Muscle of leg (tissue), 3 donors: ENCODE results near the gene LOC101059915.
"Not testable (repeated sequence)": the region's sequence is repeated elsewhere in the genome, so short reads cannot be mapped to it uniquely, and the experiment has no call there.

Experiments
- DNase-seq: peaks from one replicate; pipeline ENCODE4 v3.0.0; 2013
- H3K27ac ChIP-seq: one replicate; pipeline ENCODE4 v1.5.1; 2013; ENCODE audit warnings: mild to moderate bottlenecking, low read length, control low read depth
- H3K27me3 ChIP-seq: one replicate; pipeline ENCODE4 v1.6.1; 2013; ENCODE audit warnings: low read length; ENCODE audit not compliant: control insufficient read depth, insufficient read depth
- H3K36me3 ChIP-seq: one replicate; pipeline ENCODE4 v1.6.1; 2013; ENCODE audit warnings: low read length; ENCODE audit not compliant: control insufficient read depth, insufficient read depth
- H3K4me1 ChIP-seq: one replicate; pipeline ENCODE4 v1.6.1; 2013; ENCODE audit warnings: low read length; ENCODE audit not compliant: control insufficient read depth, insufficient read depth
- H3K4me3 ChIP-seq: one replicate; pipeline ENCODE4 v1.5.1; 2013; ENCODE audit warnings: low read length, control low read depth
- H3K9me3 ChIP-seq: replicated peaks from 2 replicates; pipeline ENCODE4 v1.6.1; 2013; ENCODE audit warnings: low read depth, low read length; ENCODE audit not compliant: control insufficient read depth
- WGBS: methylation state at CpG from one replicate; pipeline ENCODE4 v1.1.5; 2013; ENCODE audit warnings: missing lambda C conversion rate; ENCODE audit not compliant: insufficient coverage; 5-methylcytosine and 5-hydroxymethylcytosine counted together

The LOC101059915 gene

GRCh38 chrX:71638409-71638808 lies 28.9 kb upstream of the LOC101059915 start:
- peaks cover 6% of the 10 kb centered on the region for H3K27me3 ChIP-seq
- no peaks in the 10 kb centered on the region for H3K9me3 ChIP-seq
- H3K4me3 ChIP-seq, result no peak overlapping the region
- peaks cover 11% of the 10 kb centered on the region for H3K4me1 ChIP-seq
- no peak for DNase-seq
- no peaks in the 10 kb centered on the region for H3K36me3 ChIP-seq
- no peak overlapping the region for H3K27ac ChIP-seq
- WGBS, result 72% methylated on average over 3 of the region's 4 CpGs

DNA sequence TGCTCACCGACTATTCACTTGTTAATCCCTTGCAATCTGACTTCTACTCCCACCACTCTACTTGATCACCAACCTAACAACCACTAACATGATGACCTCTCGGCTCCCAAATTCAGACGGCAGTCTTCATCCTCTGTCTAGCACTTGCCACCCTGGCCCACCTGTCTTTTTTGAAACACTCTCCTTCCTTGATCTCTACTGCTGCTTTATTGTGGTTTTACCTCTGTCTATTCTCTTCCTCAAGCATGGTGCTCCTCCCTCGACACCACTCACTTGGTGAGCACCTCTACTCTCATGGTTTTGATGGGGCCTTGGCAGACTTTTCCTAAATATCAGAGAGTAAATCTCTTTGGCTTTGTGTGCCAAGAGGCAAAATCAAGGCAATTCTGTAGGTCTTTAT lies 27.3 kb upstream of the LOC101059915 start:
- Histone ChIP-seq H3K27me3 (peaks cover 6% of the 10 kb centered on the region), H3K9me3 (no peaks in the 10 kb centered on the region), H3K36me3 (no peaks in the 10 kb centered on the region), H3K4me3 (no peak overlapping the region), H3K27ac (no peak overlapping the region), H3K4me1 (peaks cover 8% of the 10 kb centered on the region)
- no peak for DNase-seq
- WGBS, result 86% methylated on average over 3 of the region's 4 CpGs

DNA sequence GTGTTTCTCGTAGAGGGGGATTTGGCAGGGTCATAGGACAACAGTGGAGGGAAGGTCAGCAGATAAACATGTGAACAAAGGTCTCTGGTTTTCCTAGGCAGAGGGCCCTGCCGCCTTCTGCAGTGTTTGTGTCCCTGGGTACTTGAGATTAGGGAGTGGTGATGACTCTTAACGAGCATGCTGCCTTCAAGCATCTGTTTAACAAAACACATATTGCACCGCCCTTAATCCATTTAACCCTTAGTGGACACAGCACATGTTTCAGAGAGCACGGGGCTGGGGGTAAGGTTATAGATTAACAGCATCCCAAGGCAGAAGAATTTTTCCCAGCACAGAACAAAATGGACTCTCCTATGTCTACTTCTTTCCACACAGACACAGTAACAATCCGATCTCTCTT lies 22.9 kb upstream of the LOC101059915 start:
- DNase-seq, H3K36me3 ChIP-seq, H3K9me3 ChIP-seq, H3K4me3 ChIP-seq, H3K27me3 ChIP-seq, H3K27ac ChIP-seq, H3K4me1 ChIP-seq: not testable (repeated sequence)
- WGBS, result 90% methylated on average over 1 of the region's 6 CpGs

DNA sequence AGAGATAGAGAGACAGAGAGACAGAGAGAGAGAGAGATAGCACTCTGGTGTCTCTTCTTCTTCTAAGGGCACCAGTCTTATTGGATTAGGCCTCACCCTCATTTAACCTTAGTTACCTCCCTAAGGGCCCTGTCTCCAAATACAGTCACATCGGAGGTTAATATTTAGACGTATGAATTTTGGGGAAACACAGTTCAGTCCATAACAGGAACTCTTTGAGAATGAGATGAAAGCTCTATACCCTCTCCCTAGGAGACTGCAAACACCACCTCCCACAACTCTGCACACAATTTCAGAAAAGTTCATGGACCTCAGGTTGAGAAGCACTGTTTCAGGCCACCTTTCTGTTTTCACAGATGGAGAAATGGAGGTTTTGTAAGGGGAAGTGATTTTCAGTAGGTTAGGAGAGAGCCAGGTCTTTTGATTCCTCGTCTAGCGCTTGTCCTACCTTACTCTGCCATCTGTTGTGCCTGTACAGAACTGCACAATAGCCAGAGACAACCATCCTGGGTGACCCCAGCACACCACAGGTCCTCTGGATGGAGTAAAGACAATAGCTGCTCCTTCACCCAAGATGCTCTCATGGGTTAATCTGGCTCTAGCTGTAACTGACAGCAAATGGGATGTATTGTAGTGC lies 16.9 kb upstream of the LOC101059915 start:
- no peak for DNase-seq
- WGBS, result no CpG with 5 or more reads among the region's 4 CpGs
- no peaks in the 10 kb centered on the region for H3K27me3 ChIP-seq
- no peak overlapping the region for H3K27ac ChIP-seq
- H3K4me3 ChIP-seq, result no peak overlapping the region
- H3K9me3 ChIP-seq, result no peaks in the 10 kb centered on the region
- no peaks in the 10 kb centered on the region for H3K4me1 ChIP-seq
- no peaks in the 10 kb centered on the region for H3K36me3 ChIP-seq

DNA sequence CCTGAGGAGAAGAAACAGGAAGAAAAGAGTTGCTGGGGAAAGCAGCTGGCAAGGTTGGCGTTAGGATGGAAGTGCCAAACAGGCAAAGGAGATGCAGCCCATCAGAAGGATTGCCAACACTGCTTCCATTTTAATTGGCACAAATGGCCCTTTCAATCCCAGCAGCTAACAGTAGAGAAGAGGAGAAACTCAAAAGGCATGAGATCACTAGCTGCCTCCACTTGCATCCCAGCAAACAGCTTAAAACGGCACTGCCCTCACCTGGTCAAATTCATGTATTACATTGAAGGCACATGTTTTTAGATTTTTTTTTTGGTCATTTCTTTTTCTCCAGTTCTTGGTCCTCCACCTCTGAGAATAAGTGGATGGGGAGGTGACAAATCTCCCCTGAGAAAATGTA lies 14.9 kb upstream of the LOC101059915 start:
- Histone ChIP-seq H3K27ac (no peak overlapping the region), H3K4me3 (no peak overlapping the region), H3K27me3 (no peaks in the 10 kb centered on the region), H3K4me1 (no peaks in the 10 kb centered on the region), H3K36me3 (no peaks in the 10 kb centered on the region), H3K9me3 (no peaks in the 10 kb centered on the region)
- no CpG with 5 or more reads among the region's 2 CpGs for WGBS
- peak; percentile 63 for DNase-seq

- Histone ChIP-seq H3K9me3 (no peaks in the 10 kb centered on the region), H3K27me3 (no peaks in the 10 kb centered on the region), H3K27ac (no peak overlapping the region), H3K4me3 (no peak overlapping the region), H3K4me1 (no peaks in the 10 kb centered on the region), H3K36me3 (no peaks in the 10 kb centered on the region)
- WGBS, result 80% methylated on average over 1 of the region's 2 CpGs
- no peak for DNase-seq
Measured at GRCh38 chrX:71653344-71653743, 14.0 kb upstream of the LOC101059915 start.

GRCh38 chrX:71657267-71657666 lies 10.1 kb upstream of the LOC101059915 start:
- Histone ChIP-seq H3K27ac (no peak overlapping the region), H3K27me3 (peaks cover 2% of the 10 kb centered on the region), H3K4me3 (no peak overlapping the region), H3K9me3 (no peaks in the 10 kb centered on the region), H3K4me1 (no peaks in the 10 kb centered on the region), H3K36me3 (no peaks in the 10 kb centered on the region)
- 93% methylated on average over 2 of the region's 4 CpGs for WGBS
- no peak for DNase-seq

DNA sequence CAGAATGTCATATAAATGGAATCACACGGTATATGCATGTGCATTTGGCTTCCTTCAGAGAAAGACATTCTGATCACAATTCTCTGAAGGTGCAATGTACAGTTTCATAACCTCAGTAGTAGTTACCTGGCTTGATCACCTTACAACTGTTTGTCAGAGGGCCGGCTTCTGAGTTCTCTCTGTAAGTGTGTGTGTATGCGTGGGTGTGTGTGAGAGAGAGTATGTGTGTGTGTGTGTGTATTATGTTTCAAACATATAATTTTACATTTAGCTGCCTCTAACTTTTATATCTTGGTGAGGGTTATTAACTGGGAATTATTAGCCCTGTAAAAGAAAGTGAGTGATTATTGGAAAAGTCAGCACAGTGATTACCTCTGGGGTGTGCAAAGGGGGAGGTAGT lies 8.0 kb upstream of the LOC101059915 start:
- H3K4me1 ChIP-seq, result no peaks in the 10 kb centered on the region
- no peak overlapping the region for H3K4me3 ChIP-seq
- H3K9me3 ChIP-seq, result no peaks in the 10 kb centered on the region
- H3K27ac ChIP-seq, result no peak overlapping the region
- peaks cover 2% of the 10 kb centered on the region for H3K27me3 ChIP-seq
- H3K36me3 ChIP-seq, result no peaks in the 10 kb centered on the region
- DNase-seq, result no peak
- no CpG with 5 or more reads among the region's 3 CpGs for WGBS

DNA sequence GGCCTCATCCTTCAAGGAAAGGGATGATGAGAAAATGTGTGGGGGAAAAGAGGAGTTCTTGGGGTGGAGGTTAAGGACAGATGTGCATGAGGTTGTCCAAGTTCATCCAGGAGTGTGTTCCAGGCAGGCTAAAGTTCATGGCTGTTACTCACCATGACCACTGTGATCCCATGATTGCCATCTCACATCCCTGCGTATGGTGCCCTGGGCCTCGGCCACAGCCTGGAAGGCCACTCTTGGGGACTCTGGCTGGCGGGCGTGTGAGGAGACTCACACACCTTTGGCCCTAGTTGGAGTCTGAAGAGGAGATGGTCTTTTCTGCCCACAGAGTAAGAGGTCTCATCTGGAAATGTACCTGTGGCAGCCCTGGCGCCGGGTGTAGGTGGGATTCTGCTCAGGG lies 7.4 kb upstream of the LOC101059915 start:
- Histone ChIP-seq H3K27ac (no peak overlapping the region), H3K4me3 (no peak overlapping the region), H3K9me3 (no peaks in the 10 kb centered on the region), H3K36me3 (no peaks in the 10 kb centered on the region), H3K27me3 (peaks cover 2% of the 10 kb centered on the region), H3K4me1 (no peaks in the 10 kb centered on the region)
- 100% methylated on average over 1 of the region's 6 CpGs for WGBS
- DNase-seq, result no peak

GRCh38 chrX:71660562-71661416 lies 6.6 kb upstream of the LOC101059915 start:
- no peaks in the 10 kb centered on the region for H3K4me1 ChIP-seq
- H3K27me3 ChIP-seq, result peaks cover 2% of the 10 kb centered on the region
- no peak overlapping the region for H3K4me3 ChIP-seq
- no peak for DNase-seq
- WGBS, result 74% methylated on average over 12 of the region's 22 CpGs
- H3K9me3 ChIP-seq, result no peaks in the 10 kb centered on the region
- H3K36me3 ChIP-seq, result no peaks in the 10 kb centered on the region
- no peak overlapping the region for H3K27ac ChIP-seq
